HFF-Myc (cell line): ENCODE measurements around the gene NCKAP5.
"Not testable (repeated sequence)": the region's sequence is repeated elsewhere in the genome, so short reads cannot be mapped to it uniquely, and the experiment has no call there.

Experiments used
- DNase-seq: peaks from one replicate; pipeline ENCODE4 v3.0.0-alpha.2; 2011; ENCODE audit warnings: low read depth; ENCODE audit errors: extremely low read depth
- H3K4me3 ChIP-seq: replicated peaks from 2 replicates; pipeline ENCODE4 v1.5.1; 2011; ENCODE audit warnings: low read depth, mild to moderate bottlenecking, control low read depth, low read length
- TF ChIP-seq, protein P1 (sequence below): IDR thresholded peaks from 2 replicates; pipeline ENCODE4 v1.5.1; 2012; ENCODE audit warnings: mild to moderate bottlenecking, low read depth, low read length, control low read depth; ENCODE audit errors: missing control alignments

NCKAP5 gene

GRCh38 chr2:133221398-133221797 lies 346.9 kb downstream of the NCKAP5 start:
- TF ChIP-seq, protein P1, sequence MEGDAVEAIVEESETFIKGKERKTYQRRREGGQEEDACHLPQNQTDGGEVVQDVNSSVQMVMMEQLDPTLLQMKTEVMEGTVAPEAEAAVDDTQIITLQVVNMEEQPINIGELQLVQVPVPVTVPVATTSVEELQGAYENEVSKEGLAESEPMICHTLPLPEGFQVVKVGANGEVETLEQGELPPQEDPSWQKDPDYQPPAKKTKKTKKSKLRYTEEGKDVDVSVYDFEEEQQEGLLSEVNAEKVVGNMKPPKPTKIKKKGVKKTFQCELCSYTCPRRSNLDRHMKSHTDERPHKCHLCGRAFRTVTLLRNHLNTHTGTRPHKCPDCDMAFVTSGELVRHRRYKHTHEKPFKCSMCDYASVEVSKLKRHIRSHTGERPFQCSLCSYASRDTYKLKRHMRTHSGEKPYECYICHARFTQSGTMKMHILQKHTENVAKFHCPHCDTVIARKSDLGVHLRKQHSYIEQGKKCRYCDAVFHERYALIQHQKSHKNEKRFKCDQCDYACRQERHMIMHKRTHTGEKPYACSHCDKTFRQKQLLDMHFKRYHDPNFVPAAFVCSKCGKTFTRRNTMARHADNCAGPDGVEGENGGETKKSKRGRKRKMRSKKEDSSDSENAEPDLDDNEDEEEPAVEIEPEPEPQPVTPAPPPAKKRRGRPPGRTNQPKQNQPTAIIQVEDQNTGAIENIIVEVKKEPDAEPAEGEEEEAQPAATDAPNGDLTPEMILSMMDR: no peak
- no peak overlapping the region for H3K4me3 ChIP-seq
- DNase-seq: no peak

GRCh38 chr2:133218204-133218603 lies 350.1 kb downstream of the NCKAP5 start:
- TF ChIP-seq, protein P1: no peak
- no peak for DNase-seq
- H3K4me3 ChIP-seq: no peak overlapping the region

GRCh38 chr2:133215477-133215876 lies 352.8 kb downstream of the NCKAP5 start:
- TF ChIP-seq, protein P1: no peak

DNA sequence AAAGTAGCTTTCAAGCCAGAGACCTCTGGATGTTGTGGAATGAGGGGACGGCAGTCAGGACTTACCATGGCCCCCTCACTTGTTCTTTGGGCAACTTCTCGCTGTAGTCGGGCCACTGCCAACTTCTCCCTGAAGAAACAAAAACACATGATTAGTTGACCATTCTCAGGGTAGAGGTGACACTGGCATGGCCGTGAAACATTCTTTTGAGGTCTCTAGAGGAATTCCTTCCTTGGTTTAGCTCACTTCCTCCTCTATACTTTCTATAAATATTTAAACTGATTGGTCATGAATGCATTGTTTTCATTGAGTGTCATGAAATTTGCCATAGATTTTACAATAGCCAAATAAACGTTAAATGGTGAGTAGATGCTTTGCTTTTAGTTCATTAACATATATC lies 354.6 kb downstream of the NCKAP5 start:
- TF ChIP-seq, protein P1: no peak
- no peak for DNase-seq
- no peak overlapping the region for H3K4me3 ChIP-seq

More at GRCh38 chr2:133215477-133215876, 352.8 kb downstream of the NCKAP5 start:
- H3K4me3 ChIP-seq: no peak overlapping the region
- no peak for DNase-seq

- TF ChIP-seq, protein P1: no peak
- no peak for DNase-seq
- no peak overlapping the region for H3K4me3 ChIP-seq
Measured at GRCh38 chr2:133209325-133209724, 358.9 kb downstream of the NCKAP5 start.

GRCh38 chr2:133206666-133207065 lies 361.6 kb downstream of the NCKAP5 start:
- DNase-seq, H3K4me3 ChIP-seq: not testable (repeated sequence)

DNA sequence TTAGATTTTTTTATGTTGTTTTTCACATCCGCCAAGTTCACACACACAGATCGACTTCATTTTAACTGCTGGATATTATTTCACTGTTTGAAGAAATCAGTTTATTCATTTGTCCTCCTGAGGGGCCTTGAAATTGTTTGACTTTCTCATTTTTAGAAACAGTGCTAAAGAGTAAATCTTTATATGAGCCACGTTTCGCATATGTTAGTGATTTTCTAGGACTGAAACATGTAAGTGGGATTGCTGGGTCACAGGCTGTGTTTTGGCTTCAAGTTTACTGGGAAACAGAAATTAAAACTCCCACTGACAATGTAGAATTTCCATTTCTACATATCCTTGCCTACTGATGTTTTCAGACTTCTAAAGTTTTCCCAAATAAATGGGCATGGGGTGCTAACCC lies 363.8 kb downstream of the NCKAP5 start:
- TF ChIP-seq, protein P1: no peak
- DNase-seq: no peak
- H3K4me3 ChIP-seq: no peak overlapping the region
